Activated effector memory CD4-positive, alpha-beta T cell treated with Interleukin-2 at 50 U/mL for 16 hours (primary cell): Measurements from ENCODE around the gene HMCN2.
"Not testable (repeated sequence)": the region's sequence is repeated elsewhere in the genome, so short reads cannot be mapped to it uniquely, and the experiment has no call there.

Source experiments
- DNase-seq: peaks from one replicate; pipeline ENCODE4 v3.0.0-alpha.2; 2020

The HMCN2 gene

GRCh38 chr9:130421154-130421801 is 155.7 kb downstream of the HMCN2 start:
- no peak for DNase-seq

- DNase-seq: no peak
These were observed 156.3 kb downstream of the HMCN2 start for GRCh38 chr9:130421802-130422276.

- no peak for DNase-seq
These were observed 157.0 kb downstream of the HMCN2 start for GRCh38 chr9:130422546-130422945.

- no peak for DNase-seq
These were observed 157.7 kb downstream of the HMCN2 start for GRCh38 chr9:130423272-130423671.

- no peak for DNase-seq
These were observed 159.3 kb downstream of the HMCN2 start for GRCh38 chr9:130424595-130425454.

- no peak for DNase-seq
These were observed 160.3 kb downstream of the HMCN2 start for GRCh38 chr9:130425741-130426466.

- no peak for DNase-seq
These were observed 160.9 kb downstream of the HMCN2 start for GRCh38 chr9:130426467-130426773.

GRCh38 chr9:130426883-130427282 is 161.3 kb downstream of the HMCN2 start:
- DNase-seq: no peak

GRCh38 chr9:130427326-130427725 is 161.8 kb downstream of the HMCN2 start:
- no peak for DNase-seq

- no peak for DNase-seq
These were observed 162.6 kb downstream of the HMCN2 start for GRCh38 chr9:130428086-130428665.

- no peak for DNase-seq
These were observed 163.8 kb downstream of the HMCN2 start for GRCh38 chr9:130429381-130429780.

- DNase-seq: no peak
These were observed 164.3 kb downstream of the HMCN2 start for GRCh38 chr9:130429831-130430230.

GRCh38 chr9:130430232-130430631 is 164.7 kb downstream of the HMCN2 start:
- DNase-seq: no peak

GRCh38 chr9:130430734-130431535 is 165.4 kb downstream of the HMCN2 start:
- no peak for DNase-seq

GRCh38 chr9:130431536-130432303 is 166.2 kb downstream of the HMCN2 start:
- DNase-seq: no peak

GRCh38 chr9:130432362-130432761 is 166.8 kb downstream of the HMCN2 start:
- DNase-seq: no peak

GRCh38 chr9:130432796-130433167 is 167.2 kb downstream of the HMCN2 start:
- no peak for DNase-seq

GRCh38 chr9:130433168-130433946 is 167.8 kb downstream of the HMCN2 start:
- DNase-seq: no peak

- DNase-seq: no peak
These were observed 168.3 kb downstream of the HMCN2 start for GRCh38 chr9:130433947-130434262.

GRCh38 chr9:130434656-130435055 is 169.1 kb downstream of the HMCN2 start:
- not testable (repeated sequence) for DNase-seq
